Vagina (tissue), 2 donors: ENCODE results near the gene TBC1D4.

Experiments used
- POLR2A ChIP-seq, 2 donors: fragments of 450-650 bp; IDR thresholded peaks; one replicate each; pipeline ENCODE4 v1.6.1; 2017; ENCODE audit warnings: antibody characterized with exemption in 2 of 2, mild to moderate bottlenecking in 2 of 2, moderate library complexity in 2 of 2
- POLR2AphosphoS5 ChIP-seq, 2 donors: sonication (generic); formaldehyde crosslinking; IDR thresholded peaks; one replicate each; pipeline ENCODE4 v1.9.0; 2017; ENCODE audit warnings: antibody characterized with exemption in 2 of 2, mild to moderate bottlenecking in 2 of 2, low read depth in 1 of 2; ENCODE audit not compliant: insufficient read depth in 1 of 2
- TF ChIP-seq, protein P1 (sequence below), 3 experiments: fragments of 450-650 bp in 2 of 3; fragments of 200-600 bp in 1 of 3; sonication (generic) in 1 of 3; IDR thresholded peaks; one replicate each; pipeline ENCODE4 v1.5.1; 2017 to 2019; ENCODE audit warnings: antibody characterized with exemption in 3 of 3, mild to moderate bottlenecking in 2 of 3, moderate library complexity in 2 of 3

DNA sequence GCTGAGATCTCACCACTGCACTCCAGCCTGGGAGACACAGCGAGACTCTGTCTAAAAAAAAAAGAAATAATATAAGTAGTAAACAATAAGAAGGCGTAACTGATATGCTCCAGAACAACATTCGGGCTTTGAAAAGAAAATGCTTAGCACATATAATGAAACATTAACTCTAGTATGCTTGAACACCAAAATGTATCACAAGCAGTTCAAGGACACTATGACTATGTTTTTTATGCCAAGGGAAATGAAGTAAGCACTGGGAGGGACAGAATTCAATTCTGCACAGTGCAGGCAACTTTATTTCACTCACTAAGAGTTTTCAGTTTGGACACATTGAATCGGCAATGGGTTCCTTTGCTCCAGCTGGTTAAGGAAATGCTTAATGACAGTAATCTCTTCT lies 178.7 kb downstream of the TBC1D4 start:
- TF ChIP-seq, protein P1, sequence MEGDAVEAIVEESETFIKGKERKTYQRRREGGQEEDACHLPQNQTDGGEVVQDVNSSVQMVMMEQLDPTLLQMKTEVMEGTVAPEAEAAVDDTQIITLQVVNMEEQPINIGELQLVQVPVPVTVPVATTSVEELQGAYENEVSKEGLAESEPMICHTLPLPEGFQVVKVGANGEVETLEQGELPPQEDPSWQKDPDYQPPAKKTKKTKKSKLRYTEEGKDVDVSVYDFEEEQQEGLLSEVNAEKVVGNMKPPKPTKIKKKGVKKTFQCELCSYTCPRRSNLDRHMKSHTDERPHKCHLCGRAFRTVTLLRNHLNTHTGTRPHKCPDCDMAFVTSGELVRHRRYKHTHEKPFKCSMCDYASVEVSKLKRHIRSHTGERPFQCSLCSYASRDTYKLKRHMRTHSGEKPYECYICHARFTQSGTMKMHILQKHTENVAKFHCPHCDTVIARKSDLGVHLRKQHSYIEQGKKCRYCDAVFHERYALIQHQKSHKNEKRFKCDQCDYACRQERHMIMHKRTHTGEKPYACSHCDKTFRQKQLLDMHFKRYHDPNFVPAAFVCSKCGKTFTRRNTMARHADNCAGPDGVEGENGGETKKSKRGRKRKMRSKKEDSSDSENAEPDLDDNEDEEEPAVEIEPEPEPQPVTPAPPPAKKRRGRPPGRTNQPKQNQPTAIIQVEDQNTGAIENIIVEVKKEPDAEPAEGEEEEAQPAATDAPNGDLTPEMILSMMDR (IDR thresholded peaks at IDR 0.05): no peak
- TF ChIP-seq POLR2A (IDR thresholded peaks at IDR 0.05) (no peak), POLR2AphosphoS5 (IDR thresholded peaks at IDR 0.05; ENCODE audit: insufficient read depth in 1 of 2, low read depth in 1 of 2) (no peak)
